ENCODE measurements around the gene NYNRIN.
"Not testable (repeated sequence)": the region's sequence is repeated elsewhere in the genome, so short reads cannot be mapped to it uniquely, and the experiment has no call there.

The NYNRIN gene

DNA sequence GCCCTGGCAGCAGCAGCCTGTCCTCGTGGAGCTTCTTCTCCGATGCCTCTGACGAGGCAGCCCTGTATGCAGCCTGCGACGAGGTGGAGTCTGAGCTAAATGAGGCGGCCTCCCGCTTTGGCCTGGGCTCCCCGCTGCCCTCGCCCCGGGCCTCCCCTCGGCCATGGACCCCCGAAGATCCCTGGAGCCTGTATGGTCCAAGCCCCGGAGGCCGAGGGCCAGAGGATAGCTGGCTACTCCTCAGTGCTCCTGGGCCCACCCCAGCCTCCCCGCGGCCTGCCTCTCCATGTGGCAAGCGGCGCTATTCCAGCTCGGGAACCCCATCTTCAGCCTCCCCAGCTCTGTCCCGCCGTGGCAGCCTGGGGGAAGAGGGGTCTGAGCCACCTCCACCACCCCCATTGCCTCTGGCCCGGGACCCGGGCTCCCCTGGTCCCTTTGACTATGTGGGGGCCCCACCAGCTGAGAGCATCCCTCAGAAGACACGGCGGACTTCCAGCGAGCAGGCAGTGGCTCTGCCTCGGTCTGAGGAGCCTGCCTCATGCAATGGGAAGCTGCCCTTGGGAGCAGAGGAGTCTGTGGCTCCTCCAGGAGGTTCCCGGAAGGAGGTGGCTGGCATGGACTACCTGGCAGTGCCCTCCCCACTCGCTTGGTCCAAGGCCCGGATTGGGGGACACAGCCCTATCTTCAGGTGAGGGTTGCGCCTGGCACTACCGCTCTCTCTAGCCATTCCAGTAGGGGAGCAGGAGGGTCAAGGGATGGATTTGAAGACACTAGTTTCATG lies 28.7 kb upstream of the NYNRIN start:
- no peak for DNase-seq

- no peak for DNase-seq
These were observed 28.1 kb upstream of the NYNRIN start for GRCh38 chr14:24370748-24371147.

DNA sequence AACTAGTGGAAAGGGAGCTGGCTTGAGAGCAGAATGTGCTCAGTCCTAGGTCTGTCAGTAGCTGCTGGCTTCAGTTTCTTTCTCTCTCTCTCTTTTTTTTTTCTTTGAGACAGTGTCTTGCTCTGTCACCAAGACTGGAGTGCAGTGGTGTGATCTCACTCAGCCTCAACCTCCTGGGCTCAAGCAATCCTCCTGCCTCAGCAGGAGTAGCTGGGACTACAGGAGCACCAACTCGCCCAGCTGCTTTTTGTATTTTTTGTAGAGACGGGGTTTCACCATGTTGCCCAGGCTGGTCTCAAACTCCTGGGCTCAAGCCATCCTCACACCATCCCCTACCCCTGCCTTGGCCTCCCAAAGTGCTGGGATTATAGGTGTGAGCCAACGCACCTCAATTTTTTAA lies 27.2 kb upstream of the NYNRIN start:
- not testable (repeated sequence) for DNase-seq

- DNase-seq: no peak
These were observed 25.9 kb upstream of the NYNRIN start for GRCh38 chr14:24372701-24373416.

DNA sequence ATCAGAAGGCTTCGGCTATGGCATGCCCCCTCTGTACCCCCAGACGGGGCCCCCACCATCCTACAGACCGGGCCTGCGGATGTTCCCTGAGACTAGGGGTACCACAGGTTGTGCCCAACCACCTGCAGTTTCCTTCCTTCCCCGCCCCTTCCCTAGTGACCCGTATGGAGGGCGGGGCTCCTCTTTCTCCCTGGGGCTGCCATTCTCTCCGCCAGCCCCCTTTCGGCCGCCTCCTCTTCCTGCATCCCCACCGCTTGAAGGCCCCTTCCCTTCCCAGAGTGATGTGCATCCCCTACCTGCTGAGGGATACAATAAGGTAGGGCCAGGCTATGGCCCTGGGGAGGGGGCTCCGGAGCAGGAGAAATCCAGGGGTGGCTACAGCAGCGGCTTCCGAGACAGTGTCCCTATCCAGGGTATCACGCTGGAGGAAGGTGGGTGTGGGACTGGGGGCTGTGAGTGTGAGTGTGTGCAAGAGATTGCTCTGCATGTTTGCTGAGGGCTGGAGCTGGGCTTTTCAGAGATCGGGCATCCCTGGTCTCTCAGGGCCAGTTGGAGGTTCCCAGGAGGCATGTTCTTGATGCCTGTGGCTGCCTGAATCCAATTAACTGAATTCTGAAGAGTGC lies 22.2 kb upstream of the NYNRIN start:
- peak; percentile 45 for DNase-seq

DNA sequence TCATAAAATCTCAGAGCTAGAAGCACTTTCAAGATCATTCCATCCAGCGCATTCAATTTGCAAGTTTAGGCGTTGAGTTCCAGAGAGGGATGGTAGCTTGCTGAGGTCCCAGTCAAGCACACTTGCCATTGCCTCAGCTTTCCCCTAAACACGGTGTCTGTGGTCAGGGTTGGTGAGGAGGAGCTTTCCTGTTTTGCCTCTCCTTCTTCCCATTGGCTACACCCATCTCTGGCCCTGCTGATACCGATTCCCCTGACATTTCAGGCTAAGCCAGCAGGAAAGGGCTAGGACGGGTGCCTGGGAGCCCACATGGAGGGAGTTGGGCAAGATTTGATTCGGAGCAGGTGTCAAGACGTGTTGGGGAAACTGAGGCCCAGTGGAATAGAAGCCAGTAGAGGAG lies 21.7 kb upstream of the NYNRIN start:
- DNase-seq: no peak

- DNase-seq: no peak
These were observed 21.1 kb upstream of the NYNRIN start for GRCh38 chr14:24377657-24378056.

DNA sequence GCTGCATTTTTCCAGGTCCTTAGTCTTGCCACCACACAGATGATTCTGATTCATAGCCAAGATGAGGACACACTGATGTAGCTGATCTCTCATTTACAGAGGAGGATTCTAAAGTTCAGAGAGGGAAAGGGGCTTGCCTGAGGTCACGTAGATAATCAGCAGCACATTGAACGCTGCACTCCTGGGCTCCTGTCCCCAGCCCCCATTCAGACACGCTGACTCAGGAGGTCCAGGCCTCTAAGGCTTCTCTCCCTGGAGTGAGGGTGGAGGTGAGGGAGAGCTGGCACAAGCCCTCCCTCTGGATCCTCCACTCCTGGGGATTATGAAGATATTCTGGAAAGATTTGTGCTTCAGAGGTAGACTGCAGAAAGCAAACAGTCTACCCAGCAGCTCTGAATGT lies 20.5 kb upstream of the NYNRIN start:
- no peak for DNase-seq

- DNase-seq: no peak
These were observed 19.6 kb upstream of the NYNRIN start for GRCh38 chr14:24378981-24379906.

DNA sequence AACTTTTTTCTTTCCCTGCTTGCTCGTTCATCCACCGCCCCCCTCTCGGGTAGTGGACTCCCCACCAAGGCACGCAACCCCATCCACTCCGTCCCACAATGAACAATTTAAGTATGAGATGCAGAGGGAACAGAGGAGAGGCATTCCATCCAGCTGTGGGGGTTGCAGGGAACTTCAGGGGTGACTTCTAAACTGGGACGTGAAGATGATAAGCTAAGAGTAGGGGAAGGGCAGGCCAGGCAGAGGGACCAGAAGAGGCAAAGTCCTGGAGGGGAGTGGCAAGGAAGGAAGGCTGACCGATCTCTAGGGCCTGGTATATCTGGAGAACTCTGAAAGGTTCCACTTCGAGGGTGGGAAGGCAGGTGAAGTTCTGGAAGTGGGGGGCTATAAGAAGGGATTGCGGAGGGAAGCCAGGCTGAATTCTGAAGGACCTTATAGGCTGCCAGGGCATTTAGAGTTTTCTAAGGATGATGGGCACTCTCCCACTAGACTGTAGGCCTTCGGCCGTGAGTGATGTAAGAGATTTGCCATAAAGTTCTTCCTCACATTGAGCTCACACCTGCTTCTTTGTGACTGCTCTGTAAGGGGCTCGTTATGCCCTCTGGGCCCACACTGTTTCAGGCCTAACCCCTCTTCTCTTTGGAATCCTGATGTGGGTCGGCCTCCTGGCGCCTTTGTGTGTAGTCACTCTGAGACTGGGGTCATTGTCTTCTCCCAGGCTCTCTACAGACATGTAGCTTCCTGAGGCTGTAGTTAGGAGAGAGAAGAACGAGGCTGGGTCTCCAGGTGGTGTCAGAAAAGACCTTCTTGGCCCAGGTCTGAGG lies 18.7 kb upstream of the NYNRIN start:
- DNase-seq: no peak

- peak; percentile 5 for DNase-seq
These were observed 17.3 kb upstream of the NYNRIN start for GRCh38 chr14:24381363-24382063.

DNA sequence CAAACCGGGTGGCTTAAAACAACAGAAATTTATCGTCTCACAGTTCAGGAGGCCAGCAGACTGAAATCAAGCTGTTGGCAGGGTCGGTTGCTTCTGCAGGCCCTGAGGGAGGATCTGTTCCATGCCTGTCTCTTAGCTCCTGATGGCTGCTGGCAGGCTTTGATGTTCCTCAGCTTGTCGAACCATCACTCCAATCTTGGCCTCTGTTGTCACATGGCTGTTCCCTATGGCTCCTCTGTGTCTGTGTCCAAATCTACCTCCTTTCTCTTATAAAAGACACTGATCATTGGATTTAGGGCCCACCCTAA lies 16.8 kb upstream of the NYNRIN start:
- DNase-seq: no peak

- no peak for DNase-seq
These were observed 14.6 kb upstream of the NYNRIN start for GRCh38 chr14:24384169-24384568.

DNA sequence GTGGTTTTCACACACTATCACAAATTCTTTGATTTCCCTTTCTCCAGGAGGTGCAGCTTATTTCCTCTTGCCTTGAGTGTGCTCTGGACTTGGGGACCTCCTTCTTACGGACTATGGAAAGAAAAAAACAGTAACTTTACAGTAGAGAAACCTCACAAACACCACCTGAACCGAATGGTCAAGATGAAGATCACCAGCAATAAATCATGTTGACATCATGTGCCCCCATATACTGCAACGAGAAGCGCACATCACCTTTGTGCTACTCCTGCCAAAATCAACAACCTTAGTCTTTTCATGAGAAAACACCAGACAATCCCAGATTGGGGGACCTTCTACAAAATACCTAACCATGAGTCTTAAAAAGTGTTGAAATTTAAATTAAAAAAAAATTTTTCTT lies 13.3 kb upstream of the NYNRIN start:
- no peak for DNase-seq

- DNase-seq: no peak
These were observed 11.8 kb upstream of the NYNRIN start for GRCh38 chr14:24387009-24387345.

DNA sequence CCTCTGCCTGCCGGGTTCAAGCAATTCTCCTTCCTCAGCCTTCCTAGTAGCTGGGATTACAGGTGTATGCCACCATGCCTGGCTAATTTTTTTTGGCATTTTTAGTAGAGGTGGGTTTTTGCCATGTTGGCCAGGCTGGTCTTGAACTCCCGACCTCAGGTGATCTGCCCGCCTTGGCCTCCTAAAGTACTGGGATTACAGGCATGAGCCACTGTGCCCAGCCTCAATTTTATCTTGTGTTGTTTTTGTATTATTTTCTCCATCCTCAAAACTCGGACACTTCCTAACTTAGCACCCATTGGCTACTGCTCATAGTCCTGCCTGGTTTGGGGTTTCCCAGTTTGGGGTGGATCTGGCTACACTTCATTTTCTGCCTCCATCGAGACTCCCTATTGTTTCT lies 11.2 kb upstream of the NYNRIN start:
- not testable (repeated sequence) for DNase-seq

DNA sequence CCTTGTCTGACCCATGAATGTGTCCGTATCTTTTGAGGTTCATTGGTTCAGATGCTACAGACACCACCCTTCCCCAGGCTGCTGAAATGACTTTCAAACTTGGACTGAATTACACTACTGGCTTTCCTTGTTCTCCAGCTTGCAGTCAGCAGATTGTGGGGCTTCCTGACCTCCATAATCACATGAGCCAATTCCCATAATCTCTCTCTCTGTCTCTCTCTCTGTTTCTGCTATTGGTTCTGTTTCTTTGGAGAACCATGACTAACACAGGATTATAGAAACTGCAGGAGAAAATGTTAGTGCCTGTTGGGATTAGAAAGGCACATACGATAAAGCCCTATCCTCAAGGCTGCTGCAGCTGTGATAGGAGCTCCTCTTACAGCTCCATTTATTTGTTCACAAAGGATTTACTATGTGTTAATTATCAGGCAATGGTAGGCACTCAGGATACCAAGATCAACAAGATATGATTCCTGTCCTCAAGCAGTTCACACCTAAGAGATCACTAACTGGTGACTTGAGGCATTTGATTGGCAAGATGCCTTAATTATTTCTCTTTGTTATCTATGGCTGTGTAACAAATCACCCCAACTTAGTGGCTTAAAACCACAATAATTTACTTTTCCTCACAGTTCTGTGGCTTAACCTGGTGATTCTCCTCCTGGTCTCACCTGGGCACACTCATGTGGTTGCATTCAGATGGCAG lies 10.2 kb upstream of the NYNRIN start:
- peak; percentile 85 for DNase-seq

DNA sequence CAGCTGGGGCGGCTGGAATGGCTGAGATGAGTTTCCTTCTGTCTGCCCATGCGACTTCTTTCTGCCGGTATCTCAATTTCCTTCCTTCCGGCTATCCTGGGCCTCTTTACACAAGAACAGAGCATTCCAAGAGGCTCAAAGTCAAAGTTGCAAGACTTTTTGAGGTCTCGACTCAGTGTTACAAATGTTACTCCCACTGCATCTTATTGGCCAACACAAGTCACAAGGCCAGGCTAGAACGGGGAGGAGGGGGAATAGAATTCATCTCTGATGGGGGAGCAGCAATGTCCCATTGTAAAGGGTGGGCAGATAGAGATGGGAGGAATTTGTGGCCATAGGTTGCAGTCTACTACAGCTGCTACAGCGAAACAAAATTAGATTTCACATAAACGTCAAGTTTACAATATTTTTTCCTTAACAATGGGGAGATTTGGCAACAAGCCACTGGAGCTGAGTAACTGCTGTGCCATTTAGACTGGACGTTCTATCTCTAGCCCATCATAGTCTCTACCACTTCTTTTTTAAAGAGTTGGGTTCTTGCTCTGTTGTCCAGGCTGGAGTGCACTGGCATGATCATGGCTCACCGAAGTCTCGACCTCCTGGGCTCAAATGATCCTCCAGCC lies 9.5 kb upstream of the NYNRIN start:
- DNase-seq: no peak

- DNase-seq: no peak
These were observed 7.9 kb upstream of the NYNRIN start for GRCh38 chr14:24390701-24391468.

Measured in NCI-H82 (cell line).